Skeletal muscle cell (primary cell): ENCODE measurements around the gene ATP9A.

ENCODE experiments used
- DNase-seq: peaks from one replicate; pipeline ENCODE4 v3.0.0-alpha.2; 2010; ENCODE audit warnings: low read depth
- H3K4me3 ChIP-seq: 2 replicates; pipeline ENCODE4 v1.5.1; 2011; ENCODE audit warnings: low read depth, mild to moderate bottlenecking, control low read depth, low read length, moderate library complexity

ATP9A gene

GRCh38 chr20:51594236-51595057 lies 173.7 kb downstream of the ATP9A start:
- H3K4me3 ChIP-seq = no peak overlapping the region

DNA sequence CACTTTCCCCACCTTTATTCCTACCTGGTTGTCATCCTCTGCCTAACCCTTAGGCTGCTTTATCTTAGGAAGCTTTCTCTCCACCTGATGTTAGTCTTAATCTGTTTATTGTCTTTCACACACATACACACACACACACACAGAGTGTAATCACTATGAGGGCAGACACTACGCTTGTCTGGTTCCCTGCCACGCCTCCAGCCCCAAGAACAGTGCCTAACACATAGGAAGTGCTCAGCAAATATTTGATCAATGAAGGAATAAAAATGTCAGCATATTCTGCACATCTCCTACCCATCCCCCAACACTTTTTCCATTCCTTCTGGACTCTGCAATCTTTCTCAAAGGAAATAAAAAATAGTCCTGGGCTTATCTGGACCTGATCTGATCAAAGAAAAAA lies 174.6 kb downstream of the ATP9A start:
- no peak overlapping the region for H3K4me3 ChIP-seq
- DNase-seq = no peak

More at GRCh38 chr20:51594236-51595057, 173.7 kb downstream of the ATP9A start:
- no peak for DNase-seq

DNA sequence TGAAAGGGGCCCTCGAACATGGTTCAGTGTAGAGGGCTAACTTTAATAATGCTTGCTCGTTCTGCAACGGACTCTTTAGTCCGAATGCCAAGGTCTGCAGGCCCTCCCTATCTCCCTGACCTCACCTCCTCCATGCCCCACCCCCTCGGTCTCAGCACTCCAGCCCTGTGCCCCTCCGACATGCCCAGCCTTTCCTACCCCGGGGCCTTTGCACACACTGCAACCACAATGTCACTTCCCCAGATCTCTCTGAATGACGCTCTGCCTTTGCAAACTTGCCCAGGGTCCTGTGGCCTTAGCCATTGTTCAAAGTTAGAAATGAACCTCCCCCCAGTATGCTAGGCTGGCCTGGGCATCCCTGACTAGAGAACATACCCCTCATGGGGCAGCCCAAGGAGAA lies 175.6 kb downstream of the ATP9A start:
- DNase-seq = no peak
- H3K4me3 ChIP-seq = no peak overlapping the region

GRCh38 chr20:51591871-51592270 lies 176.3 kb downstream of the ATP9A start:
- no peak overlapping the region for H3K4me3 ChIP-seq
- no peak for DNase-seq

DNA sequence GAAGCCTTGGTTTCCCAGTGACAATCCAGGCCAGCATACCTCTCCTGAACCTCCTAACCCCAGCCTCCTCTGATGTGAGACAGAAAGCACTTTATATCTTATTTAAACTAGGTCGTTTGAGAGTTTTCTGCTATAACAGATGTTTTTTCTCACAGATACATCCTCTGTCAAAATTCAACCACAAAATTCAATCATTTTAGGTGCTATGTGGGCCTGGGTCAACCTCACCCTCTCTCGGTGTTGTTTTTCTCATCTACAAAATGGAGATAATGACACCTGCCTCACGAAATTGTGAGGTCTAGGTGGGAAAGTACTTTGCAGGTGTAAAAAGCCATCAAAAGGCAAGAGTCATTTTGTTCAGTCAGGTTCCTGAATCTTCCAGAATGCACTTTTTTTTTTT lies 179.4 kb downstream of the ATP9A start:
- no peak overlapping the region for H3K4me3 ChIP-seq
- DNase-seq = no peak

DNA sequence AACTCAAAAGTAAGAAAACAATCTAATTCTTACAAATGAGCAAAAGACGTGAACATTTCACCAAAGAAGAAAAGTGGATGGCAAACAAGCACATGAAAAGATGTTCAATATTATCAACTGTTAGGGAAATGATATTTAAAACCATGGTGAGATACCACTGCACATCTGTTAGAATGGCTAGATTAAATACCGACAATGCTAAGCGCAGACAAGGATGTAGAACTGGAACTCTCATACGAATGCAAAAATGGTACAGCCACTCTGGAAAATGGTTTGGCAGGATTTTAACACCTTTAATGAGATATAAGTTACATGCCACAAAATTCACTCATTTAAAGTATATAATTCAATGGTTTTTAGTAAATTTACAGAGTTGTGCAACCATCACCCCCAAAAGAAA lies 181.0 kb downstream of the ATP9A start:
- no peak for DNase-seq
- no peak overlapping the region for H3K4me3 ChIP-seq

DNA sequence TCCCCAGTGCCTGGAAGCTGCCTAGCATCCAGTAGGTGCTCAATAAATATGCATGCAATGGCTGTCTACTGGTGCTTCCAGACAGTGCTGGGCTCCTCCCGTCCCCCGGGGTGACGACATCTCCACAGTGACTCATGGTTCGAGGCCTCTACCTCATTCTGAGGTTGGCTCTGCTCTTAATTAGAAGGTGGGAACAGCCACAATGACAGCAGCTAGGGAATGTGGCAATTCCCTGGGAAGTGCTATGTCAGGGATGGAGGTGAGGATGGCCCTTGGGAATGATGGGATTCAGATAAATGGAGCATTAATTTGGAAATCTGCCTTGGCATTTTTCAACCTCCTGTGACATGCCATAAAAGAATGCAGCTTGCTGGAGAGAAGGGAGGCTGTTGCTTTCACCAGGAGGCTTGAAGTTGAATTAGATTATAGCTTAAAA lies 182.2 kb downstream of the ATP9A start:
- DNase-seq = peak; percentile 79
- no peak overlapping the region for H3K4me3 ChIP-seq

DNA sequence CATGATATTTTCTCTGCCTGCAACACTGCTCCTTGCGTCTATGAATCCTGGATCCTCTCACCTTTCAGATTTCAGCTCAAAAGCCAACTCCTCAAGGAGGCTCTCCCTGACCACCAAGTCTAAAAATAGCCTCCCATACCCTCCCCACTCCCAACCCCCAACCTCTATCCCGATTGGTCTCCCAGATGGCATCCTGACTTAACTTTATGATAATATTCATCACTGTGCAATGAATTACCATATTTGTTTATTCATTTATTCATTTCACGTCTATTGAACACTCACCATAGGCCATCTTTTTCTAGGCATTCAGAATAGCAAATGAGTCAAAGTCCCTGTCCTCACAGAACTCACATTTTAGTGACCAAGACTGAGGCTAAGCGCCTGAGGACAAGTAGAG lies 183.0 kb downstream of the ATP9A start:
- no peak overlapping the region for H3K4me3 ChIP-seq
- no peak for DNase-seq

- DNase-seq = no peak
Observed at GRCh38 chr20:51584737-51585136, 183.5 kb downstream of the ATP9A start.

DNA sequence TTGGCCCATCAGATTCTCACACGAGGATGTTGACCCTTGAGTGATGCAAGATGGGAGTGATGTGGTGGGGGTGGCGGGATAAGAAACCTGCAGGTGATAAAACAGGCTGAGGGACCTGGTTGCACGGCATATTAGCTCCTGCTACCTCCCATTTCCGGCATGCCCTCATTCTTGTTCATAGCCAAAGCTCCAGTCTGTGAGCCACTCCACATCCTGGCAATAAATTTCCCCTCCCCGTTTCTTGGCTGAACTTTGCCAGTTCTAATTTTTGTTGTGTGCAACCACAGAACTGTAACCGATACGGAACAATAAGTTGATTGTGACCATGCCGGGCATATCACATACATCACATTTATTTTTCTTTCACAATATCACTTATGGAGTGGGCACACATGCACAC lies 184.1 kb downstream of the ATP9A start:
- no peak for DNase-seq
- H3K4me3 ChIP-seq = no peak overlapping the region

More at GRCh38 chr20:51584737-51585136, 183.5 kb downstream of the ATP9A start:
- H3K4me3 ChIP-seq = no peak overlapping the region

DNA sequence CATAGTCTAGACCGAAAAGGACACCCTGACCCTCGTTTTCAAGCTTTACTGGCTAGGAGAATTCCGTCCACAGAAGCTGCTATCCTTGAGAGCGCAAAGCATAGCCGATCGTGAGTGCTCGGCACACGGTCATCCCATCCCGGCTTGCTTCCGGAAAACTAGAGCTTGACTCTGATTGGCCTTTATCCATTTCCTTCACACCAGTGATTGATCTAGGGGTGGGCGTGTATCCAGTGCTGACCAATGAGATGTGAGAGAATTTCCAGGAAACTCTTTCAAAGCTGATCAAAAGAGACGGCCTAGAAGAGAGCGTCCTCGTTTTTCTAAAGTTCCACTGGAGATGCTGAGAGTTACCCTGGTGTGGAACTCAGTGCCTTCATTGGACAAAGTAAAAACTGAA lies 184.7 kb downstream of the ATP9A start:
- DNase-seq = no peak
- no peak overlapping the region for H3K4me3 ChIP-seq

GRCh38 chr20:51583073-51583472 lies 185.1 kb downstream of the ATP9A start:
- H3K4me3 ChIP-seq = no peak overlapping the region

GRCh38 chr20:51581571-51581970 lies 186.6 kb downstream of the ATP9A start:
- DNase-seq = no peak
- no peak overlapping the region for H3K4me3 ChIP-seq

More at GRCh38 chr20:51583073-51583472, 185.1 kb downstream of the ATP9A start:
- no peak for DNase-seq

GRCh38 chr20:51579137-51579536 lies 189.1 kb downstream of the ATP9A start:
- no peak overlapping the region for H3K4me3 ChIP-seq
- DNase-seq = no peak

GRCh38 chr20:51578145-51578459 lies 190.1 kb downstream of the ATP9A start:
- no peak for DNase-seq
- H3K4me3 ChIP-seq = no peak overlapping the region

DNA sequence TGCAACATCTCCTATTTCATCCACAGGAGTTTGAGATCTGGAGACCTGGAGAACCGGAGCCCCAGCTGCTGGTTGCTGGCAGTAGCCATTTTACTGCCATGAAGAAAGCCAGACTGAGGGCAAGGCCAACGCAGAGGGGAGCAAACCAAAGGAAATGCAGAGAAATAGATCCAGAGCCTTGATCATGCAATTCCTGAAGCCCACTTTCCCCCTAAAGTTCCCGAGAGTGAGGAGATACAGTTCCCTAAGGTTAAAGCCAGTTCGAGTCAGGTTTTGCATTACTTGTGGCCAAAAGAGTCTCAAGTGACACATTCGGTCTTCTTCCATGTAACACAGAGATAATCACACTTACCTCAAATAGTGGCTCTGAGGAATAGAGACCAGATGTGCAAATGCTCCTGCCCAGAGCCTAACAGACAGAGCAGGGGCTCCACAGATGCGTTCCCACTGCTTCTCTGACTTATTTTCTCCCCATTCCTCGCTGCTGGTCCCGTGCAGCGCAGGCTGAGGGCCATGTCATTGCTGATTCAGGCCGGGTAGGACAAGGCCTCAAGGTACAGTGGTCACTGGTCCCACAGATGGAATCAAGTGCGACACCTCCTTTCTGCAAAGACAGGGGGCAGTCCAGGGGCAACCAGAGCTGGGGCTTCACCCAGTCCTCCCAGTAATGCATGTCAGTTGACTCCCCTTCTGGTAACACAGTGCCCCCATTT lies 190.6 kb downstream of the ATP9A start:
- H3K4me3 ChIP-seq = no peak overlapping the region
- DNase-seq = no peak

DNA sequence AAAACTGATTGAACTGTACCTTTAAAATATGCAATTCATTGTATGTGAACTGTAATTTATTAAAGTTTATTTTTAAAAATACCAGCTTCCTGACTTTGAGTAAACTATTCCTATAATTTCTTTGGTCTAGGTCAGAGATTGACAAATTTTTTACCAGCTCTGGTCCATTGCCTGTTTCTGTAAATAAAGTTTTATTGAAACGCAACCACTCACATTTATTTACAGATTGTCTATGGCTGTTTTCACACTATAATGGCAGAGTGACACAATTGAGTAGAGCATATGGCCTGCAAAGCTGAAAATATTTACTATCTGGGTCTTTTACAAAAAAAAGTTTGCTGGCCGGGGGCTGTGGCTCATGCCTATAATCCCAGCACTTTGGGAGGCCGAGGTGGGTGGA lies 192.7 kb downstream of the ATP9A start:
- H3K4me3 ChIP-seq = no peak overlapping the region
- DNase-seq = no peak

GRCh38 chr20:51574248-51575033 lies 193.7 kb downstream of the ATP9A start:
- no peak for DNase-seq
- H3K4me3 ChIP-seq = no peak overlapping the region

- DNase-seq = no peak
- H3K4me3 ChIP-seq = no peak overlapping the region
Observed at GRCh38 chr20:51573576-51574243, 194.5 kb downstream of the ATP9A start.

DNA sequence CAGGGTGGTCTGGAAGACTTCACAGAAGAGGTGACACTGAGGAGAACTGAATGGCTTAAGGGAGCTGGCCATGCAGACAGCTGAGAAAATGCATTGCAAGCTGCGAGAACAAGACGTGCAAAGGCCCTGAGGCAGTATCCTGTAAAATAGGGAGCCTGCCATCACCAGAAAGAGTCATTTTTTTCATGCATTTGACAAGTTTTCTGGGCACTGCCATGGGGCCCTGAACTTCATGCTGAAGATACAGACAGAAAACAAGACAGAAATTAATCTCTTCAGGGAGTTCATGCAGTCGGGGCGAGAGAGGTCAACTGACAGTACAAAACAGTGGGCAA lies 196.8 kb downstream of the ATP9A start:
- no peak overlapping the region for H3K4me3 ChIP-seq
- DNase-seq = no peak
